H1 (cell line): ENCODE results near the gene CDC42EP3. TPM values are rescaled to one million over a fixed set of nuclear protein-coding genes. Genes with fewer than 3 reads are reported as not detected.

Experiments
- CTCF ChIA-PET: fragments of 300-600 bp; sonication (Branson Sonifier 250); formaldehyde crosslinking; loops from one replicate; lab custom pipeline; 2021; ENCODE audit not compliant: partially characterized antibody; lab: Charles Lee
- POLR2A ChIA-PET: fragments of 300-600 bp; sonication (Branson Sonifier 250); formaldehyde crosslinking; loops from one replicate; lab custom pipeline; 2021; ENCODE audit warnings: inconsistent platforms; ENCODE audit not compliant: partially characterized antibody; lab: Charles Lee
- DNase-seq, 2 experiments: peaks; one replicate each; pipeline versions ENCODE4 v3.0.0 to v3.0.0-alpha.2; 2010 to 2022; ENCODE audit warnings: low spot score in 2 of 2, low read depth in 1 of 2, mixed read lengths in 1 of 2
- FAIRE-seq: peaks from 2 replicates; lab custom pipeline; 2011; peaks lifted over from hg19 to GRCh38; lab: Jason Lieb, UNC
- H2AFZ ChIP-seq: 2 replicates; pipeline ENCODE4 v1.8.1; 2012; ENCODE audit warnings: low read length, inconsistent platforms
- H2AK5ac ChIP-seq: 2 replicates; pipeline ENCODE4 v1.6.1; 2013; ENCODE audit warnings: low read depth, low read length
- H2BK120ac ChIP-seq: replicated peaks from 2 replicates; pipeline ENCODE3; 2013; ENCODE audit warnings: low read depth, low read length, inconsistent platforms
- H2BK12ac ChIP-seq: 2 replicates; pipeline ENCODE4 v1.6.1; 2013; ENCODE audit warnings: low read depth, low read length
- H2BK15ac ChIP-seq: 2 replicates; pipeline ENCODE4 v1.6.1; 2013; ENCODE audit warnings: low read length
- H2BK20ac ChIP-seq: 2 replicates; pipeline ENCODE4 v1.6.1; 2013; ENCODE audit warnings: low read length
- H2BK5ac ChIP-seq: 2 replicates; pipeline ENCODE4 v1.6.1; 2013; ENCODE audit warnings: low read depth, low read length
- H3K14ac ChIP-seq: 2 replicates; pipeline ENCODE4 v1.6.1; 2013; ENCODE audit warnings: inconsistent platforms; ENCODE audit not compliant: insufficient read length
- H3K18ac ChIP-seq: 2 replicates; pipeline ENCODE4 v1.6.1; 2013; ENCODE audit warnings: low read length; ENCODE audit errors: extremely low read depth
- H3K23ac ChIP-seq: 2 replicates; pipeline ENCODE4 v1.6.1; 2013; ENCODE audit warnings: inconsistent platforms; ENCODE audit not compliant: insufficient read length
- H3K23me2 ChIP-seq: 2 replicates; pipeline ENCODE4 v1.6.1; 2013; ENCODE audit warnings: low read depth, low read length
- H3K27ac ChIP-seq: 2 replicates; pipeline ENCODE4 v1.6.1; 2011; ENCODE audit warnings: low read depth, low read length, inconsistent platforms
- H3K27me3 ChIP-seq, 4 experiments: replicated peaks in 1 of 4; 1 replicate in 1 of 4; 2 replicates in 3 of 4; pipeline versions ENCODE4 v1.6.1 to v1.8.1; 2011 to 2013; ENCODE audit warnings: low read length in 3 of 4, mild to moderate bottlenecking in 3 of 4, inconsistent platforms in 2 of 4, mixed read lengths in 2 of 4, moderate library complexity in 1 of 4; ENCODE audit not compliant: control insufficient read depth in 3 of 4, insufficient read depth in 3 of 4; ENCODE audit errors: extremely low read depth in 1 of 4
- H3K36me3 ChIP-seq, 4 experiments: 2 replicates each; pipeline versions ENCODE4 v1.6.1 to v1.8.1; 2011 to 2013; ENCODE audit warnings: mild to moderate bottlenecking in 4 of 4, low read length in 3 of 4, moderate library complexity in 2 of 4, control low read depth in 1 of 4, inconsistent platforms in 1 of 4; ENCODE audit not compliant: insufficient read depth in 4 of 4, control insufficient read depth in 2 of 4
- H3K4ac ChIP-seq: replicated peaks from 2 replicates; pipeline ENCODE3; 2013; ENCODE audit warnings: low read length, low read depth, mixed read lengths, inconsistent platforms; ENCODE audit not compliant: insufficient read length
- H3K4me1 ChIP-seq, 4 experiments: replicated peaks in 1 of 4; 1 replicate in 1 of 4; 2 replicates in 3 of 4; pipeline versions ENCODE4 v1.6.1 to v1.8.1; 2011 to 2013; ENCODE audit warnings: low read length in 3 of 4, inconsistent platforms in 2 of 4, mixed read lengths in 1 of 4; ENCODE audit not compliant: insufficient read depth in 4 of 4, control insufficient read depth in 3 of 4
- H3K4me2 ChIP-seq, 2 experiments: 2 replicates each; pipeline versions ENCODE4 v1.6.1 to v1.8.1; 2011 to 2013; ENCODE audit warnings: low read depth in 2 of 2, low read length in 2 of 2, control low read depth in 1 of 2, inconsistent platforms in 1 of 2, mild to moderate bottlenecking in 1 of 2; ENCODE audit not compliant: insufficient read depth in 1 of 2
- H3K4me3 ChIP-seq, 4 experiments: fragments of 200-600, 300-600 bp in 1 of 4; sonication (generic), shearing (Covaris generic), sonication (Bioruptor Twin) in 1 of 4; 2 replicates each; pipeline versions ENCODE4 v1.5.1 to v1.8.1; 2011 to 2016; ENCODE audit warnings: low read length in 4 of 4, low read depth in 3 of 4, control low read depth in 2 of 4, inconsistent platforms in 2 of 4, mild to moderate bottlenecking in 2 of 4, mixed read lengths in 1 of 4, moderate library complexity in 1 of 4; ENCODE audit not compliant: insufficient read depth in 2 of 4; ENCODE audit errors: extremely low read depth in 1 of 4
- H3K56ac ChIP-seq: replicated peaks from 2 replicates; pipeline ENCODE3; 2013; ENCODE audit warnings: low read depth, mild to moderate bottlenecking, mixed read lengths, low read length, inconsistent platforms; ENCODE audit not compliant: insufficient read length
- H3K79me1 ChIP-seq: 2 replicates; pipeline ENCODE4 v1.6.1; 2013; ENCODE audit warnings: low read depth, low read length, control low read depth
- H3K79me2 ChIP-seq, 2 experiments: 2 replicates each; pipeline versions ENCODE4 v1.6.1 to v1.8.1; 2012 to 2013; ENCODE audit warnings: low read length in 2 of 2, mild to moderate bottlenecking in 2 of 2, inconsistent platforms in 1 of 2; ENCODE audit not compliant: insufficient read depth in 2 of 2, control insufficient read depth in 1 of 2
- H3K9ac ChIP-seq, 4 experiments: replicated peaks in 1 of 4; 1 replicate in 1 of 4; 2 replicates in 3 of 4; pipeline versions ENCODE4 v1.6.1 to v1.8.1; 2011 to 2013; ENCODE audit warnings: low read depth in 3 of 4, low read length in 3 of 4, control low read depth in 2 of 4, mild to moderate bottlenecking in 2 of 4, moderate library complexity in 2 of 4, inconsistent platforms in 1 of 4; ENCODE audit errors: extremely low read depth in 1 of 4
- H3K9me3 ChIP-seq, 2 experiments: 2 replicates each; pipeline versions ENCODE4 v1.6.1 to v1.8.1; 2012 to 2013; ENCODE audit warnings: mild to moderate bottlenecking in 2 of 2, moderate library complexity in 2 of 2, control low read depth in 1 of 2, inconsistent platforms in 1 of 2, low read depth in 1 of 2, low read length in 1 of 2, mixed read lengths in 1 of 2; ENCODE audit not compliant: insufficient read depth in 2 of 2
- H4K20me1 ChIP-seq, 2 experiments: replicated peaks in 1 of 2; 2 replicates each; pipeline versions ENCODE3 to v1.8.1; 2011 to 2013; ENCODE audit warnings: inconsistent platforms in 2 of 2, low read length in 2 of 2, mild to moderate bottlenecking in 1 of 2; ENCODE audit not compliant: insufficient read depth in 2 of 2, control insufficient read depth in 1 of 2
- H4K5ac ChIP-seq: 2 replicates; pipeline ENCODE4 v1.6.1; 2013; ENCODE audit warnings: low read length, low read depth, mixed read lengths, inconsistent platforms; ENCODE audit not compliant: insufficient read length
- H4K8ac ChIP-seq: 2 replicates; pipeline ENCODE4 v1.8.0; 2013; ENCODE audit warnings: mild to moderate bottlenecking, moderate library complexity, low read length, inconsistent platforms; ENCODE audit not compliant: insufficient read depth; ENCODE audit errors: extremely low read depth
- H4K91ac ChIP-seq: replicated peaks from 2 replicates; pipeline ENCODE3; 2013; ENCODE audit warnings: low read length, mixed read lengths, inconsistent platforms; ENCODE audit not compliant: insufficient read length
- SIRT6 ChIP-seq: IDR thresholded peaks from one replicate; pipeline ENCODE4 v1.7.1; 2012; ENCODE audit warnings: low read length, inconsistent platforms
- WGBS, 2 experiments: shearing (Covaris generic) in 1 of 2; methylation state at CpG; one replicate each; pipeline versions ENCODE4 v1.1.6 to v1.1.7; 2013 to 2015; ENCODE audit warnings: low lambda C conversion rate in 2 of 2, mixed read lengths in 2 of 2, inconsistent platforms in 1 of 2, low coverage in 1 of 2, missing lambda C conversion rate in 1 of 2; ENCODE audit not compliant: insufficient replicate concordance in 2 of 2, insufficient coverage in 1 of 2, insufficient read length in 1 of 2; ENCODE audit errors: extremely low coverage in 1 of 2, missing lambda C conversion rate in 1 of 2; 5-methylcytosine and 5-hydroxymethylcytosine counted together
- polyA plus RNA-seq, 7 experiments: library from polyadenylated mRNA; depleted of rRNA in 3 of 7; stranded (reverse) in 5 of 7; unstranded in 2 of 7; fragments of >200 nt in 5 of 7; fragments of 200-250 nt in 2 of 7; gene quantifications; 1 replicate in 5 of 7; 2 replicates in 1 of 7; 4 replicates in 1 of 7; pipeline versions ENCODE4 v1.2.1 to v1.2.3, GENCODE V29; 2011 to 2013; ENCODE audit warnings: missing spikeins in 2 of 7, mixed read lengths in 2 of 7
- total RNA-seq: library from RNA; stranded (reverse); fragmentation: NEBNext Ultra II Directional; extraction: Animal tissue kit (Norgen Biotek cat#: 25700); gene quantifications from 2 replicates; pipeline ENCODE4 v1.2.1, GENCODE V29; 2021

The CDC42EP3 gene
- total and polyA plus RNA-seq, 2 of the 8 experiments (the other 6 are each of a cell fraction or from before 2014, with no cell fraction given) = 18.4 to 24.7 TPM

GRCh38 chr2:37686792-37687526, 15.5 kb upstream of the CDC42EP3 start:
- no peak overlapping the region for H2BK20ac ChIP-seq
- H3K27ac ChIP-seq = no peak overlapping the region
- H3K9me3 ChIP-seq = no peaks in the 10 kb centered on the region
- H3K36me3 ChIP-seq = no peaks in the 10 kb centered on the region
- no peak overlapping the region for H3K18ac ChIP-seq
- H2BK120ac ChIP-seq = no peak overlapping the region
- CTCF ChIA-PET = no interaction called here
- H3K23ac ChIP-seq = no peak overlapping the region
- no peak overlapping the region for H4K8ac ChIP-seq
- H3K56ac ChIP-seq = no peak overlapping the region
- no peaks in the 10 kb centered on the region for H3K79me1 ChIP-seq
- H2BK12ac ChIP-seq = no peak overlapping the region
- H2AK5ac ChIP-seq = no peak overlapping the region
- no peak for TF ChIP-seq SIRT6
- TF ChIP-seq, all 59 proteins: peak for 0
- H2BK15ac ChIP-seq = no peak overlapping the region
- no peak overlapping the region for H4K5ac ChIP-seq
- no peaks in the 10 kb centered on the region for H3K23me2 ChIP-seq
- no peak overlapping the region for H2BK5ac ChIP-seq
- no peak overlapping the region for H3K4me2 ChIP-seq
- no peak overlapping the region for H3K9ac ChIP-seq
- H3K14ac ChIP-seq = no peak overlapping the region
- peaks cover 0 to 6% (median 4%) of the 10 kb centered on the region in 4 experiments; a peak in 4 of 7 replicates for H3K4me1 ChIP-seq
- no peak overlapping the region for H2AFZ ChIP-seq
- DNase-seq (no peak), FAIRE-seq (no peak)
- no peak overlapping the region for H4K91ac ChIP-seq
- H3K4me3 ChIP-seq = no peak overlapping the region
- H3K27me3 ChIP-seq = no peaks in the 10 kb centered on the region
- no peaks in the 10 kb centered on the region for H4K20me1 ChIP-seq
- POLR2A ChIA-PET = interaction anchor here (0.8 kb wide), 1 partner anchor 30 kb away, joined by 3 read pairs; no protein-coding TSS in a partner anchor
- 92% methylated on average over 1 of the region's 1 CpG; no CpG with 5 or more reads in 1 of the 2 experiments for WGBS, 2 experiments
- H3K4ac ChIP-seq = no peak overlapping the region
- H3K79me2 ChIP-seq = no peaks in the 10 kb centered on the region
